Frontal cortex (tissue), 1 donor: ENCODE data around the gene PNP. TPM values are rescaled to one million over a fixed set of nuclear protein-coding genes. Genes with fewer than 3 reads are reported as not detected.

ENCODE experiments used
- total RNA-seq: library from RNA; depleted of rRNA; stranded (reverse); fragments of >200 nt; gene quantifications from one replicate; pipeline ENCODE4 v1.2.3, GENCODE V29; 2014

Gene PNP
- total RNA-seq, 1 donor from 2014 or later = 5.3 TPM

Other genes with a start within 250 kb of the PNP start
- gene OR11H6, start 245.7 kb upstream of the PNP start, total RNA-seq = not detected
- not detected for gene OR11H7, start 240.4 kb upstream of the PNP start, total RNA-seq
- gene OR11H4, start 230.1 kb upstream of the PNP start, total RNA-seq = not detected
- 30.6 TPM for gene TTC5, start 163.5 kb upstream of the PNP start, total RNA-seq
- 86.0 TPM for gene CCNB1IP1, start 136.1 kb upstream of the PNP start, total RNA-seq
- gene PARP2, start 125.8 kb upstream of the PNP start, total RNA-seq = 20.8 TPM
- gene TEP1, start 55.9 kb upstream of the PNP start, total RNA-seq = 3.3 TPM
- under 0.01 TPM for gene KLHL33, start 33.2 kb upstream of the PNP start, total RNA-seq
- 36.3 TPM for gene OSGEP, start 14.6 kb upstream of the PNP start, total RNA-seq
- gene APEX1, start 14.2 kb upstream of the PNP start, total RNA-seq = 64.4 TPM
- 33.8 TPM for gene PIP4P1, start 8.0 kb upstream of the PNP start, total RNA-seq
- 0.41 TPM for gene RNASE10, start 36.1 kb downstream of the PNP start, total RNA-seq
- gene RNASE9, start 91.6 kb downstream of the PNP start, total RNA-seq = not detected
- not detected for gene RNASE11, start 118.6 kb downstream of the PNP start, total RNA-seq
- gene RNASE12, start 122.0 kb downstream of the PNP start, total RNA-seq = not detected
- not detected for gene OR6S1, start 172.3 kb downstream of the PNP start, total RNA-seq
- gene RNASE4, start 215.2 kb downstream of the PNP start, total RNA-seq = 1.2 TPM
- gene ANG, start 219.4 kb downstream of the PNP start, total RNA-seq = 0.82 TPM